Body of pancreas (tissue), 4 donors: ENCODE measurements around the gene TRNP1.
A peak's percentile ranks its signal among the peaks of the same experiment; 100 is the strongest.

Experiments
- CTCF ChIP-seq, 7 experiments: fragments of 450-650 bp in 4 of 7; fragments of 200-600 bp in 3 of 7; sonication (generic) in 3 of 7; IDR thresholded peaks; one replicate each; pipeline ENCODE4 v1.5.1; 2016 to 2019; ENCODE audit warnings: antibody characterized with exemption in 7 of 7
- POLR2A ChIP-seq, 3 donors: fragments of 450-650 bp; IDR thresholded peaks; one replicate each; pipeline ENCODE4 v1.6.1; 2016; ENCODE audit warnings: antibody characterized with exemption in 3 of 3, mild to moderate bottlenecking in 2 of 3

- TF ChIP-seq CTCF (IDR thresholded peaks at IDR 0.05) (peak in 1 of 7 experiments; percentile 9), POLR2A (IDR thresholded peaks at IDR 0.05) (peak in 2 of 3 donors; percentile 22 to 35)
Measured at GRCh38 chr1:26999440-26999987, 6.0 kb downstream of the TRNP1 start.
